Ishikawa (cell line): Measurements from ENCODE around the gene MT1M.

Experiments used
- CEBPB ChIP-seq: IDR thresholded peaks from 2 replicates; pipeline ENCODE4 v1.6.1; 2012
- EGR1 ChIP-seq: IDR thresholded peaks from 2 replicates; pipeline ENCODE4 v1.6.1; 2012
- EP300 ChIP-seq: IDR thresholded peaks from 2 replicates; pipeline ENCODE4 v1.6.1; 2012; ENCODE audit warnings: borderline replicate concordance
- FOXM1 ChIP-seq: IDR thresholded peaks from 2 replicates; pipeline ENCODE4 v1.6.1; 2012; ENCODE audit warnings: low read depth, borderline replicate concordance
- NFIC ChIP-seq: IDR thresholded peaks from 2 replicates; pipeline ENCODE4 v1.6.1; 2012
- RAD21 ChIP-seq: IDR thresholded peaks from 2 replicates; pipeline ENCODE4 v1.6.1; 2012; ENCODE audit warnings: low read depth
- TAF1 ChIP-seq: IDR thresholded peaks from 2 replicates; pipeline ENCODE4 v1.6.1; 2012; ENCODE audit warnings: low read depth, mild to moderate bottlenecking
- TCF12 ChIP-seq: IDR thresholded peaks from 2 replicates; pipeline ENCODE4 v1.6.1; 2012; ENCODE audit warnings: low read depth
- TEAD4 ChIP-seq: IDR thresholded peaks from 2 replicates; pipeline ENCODE4 v1.6.1; 2012
- YY1 ChIP-seq: IDR thresholded peaks from 2 replicates; pipeline ENCODE4 v1.6.1; 2012; ENCODE audit warnings: low read depth
- TF ChIP-seq, protein P1 (sequence below): IDR thresholded peaks from 2 replicates; pipeline ENCODE4 v1.6.1; 2012; ENCODE audit warnings: low read depth, mild to moderate bottlenecking
- TF ChIP-seq, protein P2 (sequence below): IDR thresholded peaks from 2 replicates; pipeline ENCODE4 v1.6.1; 2012
- TF ChIP-seq, protein P3 (sequence below): IDR thresholded peaks from 2 replicates; pipeline ENCODE4 v1.6.1; 2012

DNA sequence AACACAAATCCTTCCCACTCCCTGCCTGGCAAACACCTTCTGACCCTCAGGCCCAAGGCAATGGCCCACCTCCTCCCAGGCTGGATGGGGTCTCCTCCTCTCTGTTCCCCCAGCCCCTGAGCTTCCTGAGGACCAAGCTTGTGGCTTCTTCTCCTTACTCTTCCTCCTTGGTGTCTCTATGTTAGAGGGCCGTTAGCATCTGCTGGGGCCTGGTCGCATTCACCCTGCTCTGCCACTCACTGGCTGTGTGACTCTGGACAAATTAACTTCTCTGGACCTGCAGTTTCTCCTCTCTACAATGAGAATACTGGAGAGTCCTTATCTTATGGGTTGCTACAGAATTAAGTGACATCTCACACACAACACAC lies 24.8 kb upstream of the MT1M start:
- TF ChIP-seq TAF1 (no peak), EP300 (no peak), CEBPB (no peak), YY1 (no peak), FOXM1 (no peak), TEAD4 (no peak), EGR1 (no peak), NFIC (no peak), RAD21 (no peak), TCF12 (no peak)
- TF ChIP-seq, protein P1, sequence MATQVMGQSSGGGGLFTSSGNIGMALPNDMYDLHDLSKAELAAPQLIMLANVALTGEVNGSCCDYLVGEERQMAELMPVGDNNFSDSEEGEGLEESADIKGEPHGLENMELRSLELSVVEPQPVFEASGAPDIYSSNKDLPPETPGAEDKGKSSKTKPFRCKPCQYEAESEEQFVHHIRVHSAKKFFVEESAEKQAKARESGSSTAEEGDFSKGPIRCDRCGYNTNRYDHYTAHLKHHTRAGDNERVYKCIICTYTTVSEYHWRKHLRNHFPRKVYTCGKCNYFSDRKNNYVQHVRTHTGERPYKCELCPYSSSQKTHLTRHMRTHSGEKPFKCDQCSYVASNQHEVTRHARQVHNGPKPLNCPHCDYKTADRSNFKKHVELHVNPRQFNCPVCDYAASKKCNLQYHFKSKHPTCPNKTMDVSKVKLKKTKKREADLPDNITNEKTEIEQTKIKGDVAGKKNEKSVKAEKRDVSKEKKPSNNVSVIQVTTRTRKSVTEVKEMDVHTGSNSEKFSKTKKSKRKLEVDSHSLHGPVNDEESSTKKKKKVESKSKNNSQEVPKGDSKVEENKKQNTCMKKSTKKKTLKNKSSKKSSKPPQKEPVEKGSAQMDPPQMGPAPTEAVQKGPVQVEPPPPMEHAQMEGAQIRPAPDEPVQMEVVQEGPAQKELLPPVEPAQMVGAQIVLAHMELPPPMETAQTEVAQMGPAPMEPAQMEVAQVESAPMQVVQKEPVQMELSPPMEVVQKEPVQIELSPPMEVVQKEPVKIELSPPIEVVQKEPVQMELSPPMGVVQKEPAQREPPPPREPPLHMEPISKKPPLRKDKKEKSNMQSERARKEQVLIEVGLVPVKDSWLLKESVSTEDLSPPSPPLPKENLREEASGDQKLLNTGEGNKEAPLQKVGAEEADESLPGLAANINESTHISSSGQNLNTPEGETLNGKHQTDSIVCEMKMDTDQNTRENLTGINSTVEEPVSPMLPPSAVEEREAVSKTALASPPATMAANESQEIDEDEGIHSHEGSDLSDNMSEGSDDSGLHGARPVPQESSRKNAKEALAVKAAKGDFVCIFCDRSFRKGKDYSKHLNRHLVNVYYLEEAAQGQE, result no peak
- TF ChIP-seq, protein P2, sequence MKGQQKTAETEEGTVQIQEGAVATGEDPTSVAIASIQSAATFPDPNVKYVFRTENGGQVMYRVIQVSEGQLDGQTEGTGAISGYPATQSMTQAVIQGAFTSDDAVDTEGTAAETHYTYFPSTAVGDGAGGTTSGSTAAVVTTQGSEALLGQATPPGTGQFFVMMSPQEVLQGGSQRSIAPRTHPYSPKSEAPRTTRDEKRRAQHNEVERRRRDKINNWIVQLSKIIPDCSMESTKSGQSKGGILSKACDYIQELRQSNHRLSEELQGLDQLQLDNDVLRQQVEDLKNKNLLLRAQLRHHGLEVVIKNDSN, result no peak
- TF ChIP-seq, protein P3, sequence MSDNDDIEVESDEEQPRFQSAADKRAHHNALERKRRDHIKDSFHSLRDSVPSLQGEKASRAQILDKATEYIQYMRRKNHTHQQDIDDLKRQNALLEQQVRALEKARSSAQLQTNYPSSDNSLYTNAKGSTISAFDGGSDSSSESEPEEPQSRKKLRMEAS, result no peak
